NOMO-1 treated with DMSO at 0.1 percent for 48 hours (cell line): ENCODE measurements around the gene MACROH2A2.
A peak's percentile ranks its signal among the peaks of the same experiment; 100 is the strongest.
"Not testable (repeated sequence)": the region's sequence is repeated elsewhere in the genome, so short reads cannot be mapped to it uniquely, and the experiment has no call there.

ENCODE experiments used
- DNase-seq: peaks from one replicate; lab custom pipeline; 2025; ENCODE audit not compliant: unreplicated experiment; lab: John Stamatoyannopoulos, UW

Gene MACROH2A2

GRCh38 chr10:70097459-70097858 is 44.8 kb downstream of the MACROH2A2 start:
- no peak for DNase-seq

DNA sequence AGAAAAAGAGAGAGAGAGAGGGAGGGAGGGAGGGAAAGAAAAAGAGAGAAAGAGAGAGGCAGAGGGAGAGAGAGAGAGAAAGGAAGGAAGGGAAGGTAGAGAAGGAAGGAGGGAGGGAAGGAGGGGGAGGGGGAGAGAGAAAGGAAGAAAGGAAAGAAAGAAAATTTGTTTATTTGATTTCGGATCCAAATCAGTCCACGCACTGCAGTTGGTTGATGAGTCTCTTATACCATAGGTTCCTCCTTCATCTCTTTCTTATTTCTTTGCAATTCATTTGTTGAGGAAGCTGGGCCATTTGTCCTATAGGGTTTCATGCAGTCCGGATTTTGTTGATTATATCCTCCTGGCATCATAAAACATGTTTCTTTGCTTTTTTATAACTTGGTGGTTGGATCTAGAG is 45.6 kb downstream of the MACROH2A2 start:
- DNase-seq = no peak

DNA sequence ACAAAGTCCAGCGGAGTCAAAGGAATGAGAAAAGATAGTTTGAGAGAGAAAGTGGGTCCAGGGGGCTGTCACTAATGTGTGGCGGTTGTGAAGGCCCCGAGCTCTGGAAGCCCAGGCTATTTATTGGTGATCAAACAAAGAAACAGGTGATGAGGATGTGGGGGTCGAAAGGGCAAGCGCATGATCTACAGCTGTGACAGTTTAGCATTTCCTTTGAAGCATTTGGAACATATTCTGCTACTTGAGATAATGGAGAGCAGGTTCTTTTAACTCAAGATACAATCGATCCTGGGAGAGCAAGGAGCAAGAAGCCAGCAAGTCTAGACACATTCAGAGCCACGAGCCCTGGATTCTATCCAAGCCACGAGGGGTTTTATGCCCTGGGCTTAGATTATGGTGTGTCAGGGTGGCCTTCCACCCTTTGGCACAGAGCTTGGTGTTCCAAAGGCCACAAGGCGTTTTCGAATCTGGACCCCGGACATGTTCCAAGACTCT is 48.5 kb downstream of the MACROH2A2 start:
- DNase-seq = not testable (repeated sequence)

- DNase-seq = no peak
Measured at GRCh38 chr10:70101668-70102067, 49.0 kb downstream of the MACROH2A2 start.

DNA sequence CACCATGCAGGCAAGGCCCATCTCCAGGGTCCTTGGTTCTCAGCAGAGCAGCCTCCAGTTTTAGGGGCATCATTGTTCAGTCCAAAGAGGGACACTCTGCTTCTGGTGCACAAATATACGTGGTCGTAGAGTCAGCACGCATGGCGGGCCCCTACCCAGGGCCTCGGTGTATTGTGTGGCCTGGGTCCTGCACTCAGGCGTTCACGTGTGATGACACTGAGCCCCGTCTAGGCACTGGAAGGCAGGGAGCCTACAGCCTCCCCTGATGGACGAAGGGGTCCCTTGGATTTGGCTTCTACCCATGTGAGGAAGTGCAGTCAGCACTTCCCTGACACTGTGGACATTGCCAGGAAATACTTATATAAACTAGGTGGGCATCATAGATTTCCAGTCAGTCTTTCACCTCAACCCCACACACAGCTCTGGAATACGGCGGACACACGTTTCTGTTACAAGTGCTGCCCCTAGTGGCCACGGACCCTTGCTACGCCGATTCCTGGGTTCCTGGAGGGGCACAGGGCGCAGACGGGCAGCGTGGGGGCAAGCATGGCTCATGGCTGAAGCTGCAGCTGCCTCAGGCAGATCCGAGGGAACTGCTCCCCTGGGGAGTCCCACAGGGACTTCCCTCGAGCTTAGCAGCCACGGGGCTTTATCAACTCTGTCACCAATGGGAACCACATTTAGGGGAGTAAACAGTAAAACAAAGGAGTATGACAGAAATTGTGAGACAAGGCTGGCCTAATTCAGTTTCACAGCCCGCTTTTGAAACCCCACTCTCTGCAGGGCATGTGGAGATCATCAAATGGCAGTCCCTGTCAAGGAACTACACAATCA is 54.5 kb downstream of the MACROH2A2 start:
- no peak for DNase-seq

- no peak for DNase-seq
Measured at GRCh38 chr10:70109064-70109729, 56.6 kb downstream of the MACROH2A2 start.

DNA sequence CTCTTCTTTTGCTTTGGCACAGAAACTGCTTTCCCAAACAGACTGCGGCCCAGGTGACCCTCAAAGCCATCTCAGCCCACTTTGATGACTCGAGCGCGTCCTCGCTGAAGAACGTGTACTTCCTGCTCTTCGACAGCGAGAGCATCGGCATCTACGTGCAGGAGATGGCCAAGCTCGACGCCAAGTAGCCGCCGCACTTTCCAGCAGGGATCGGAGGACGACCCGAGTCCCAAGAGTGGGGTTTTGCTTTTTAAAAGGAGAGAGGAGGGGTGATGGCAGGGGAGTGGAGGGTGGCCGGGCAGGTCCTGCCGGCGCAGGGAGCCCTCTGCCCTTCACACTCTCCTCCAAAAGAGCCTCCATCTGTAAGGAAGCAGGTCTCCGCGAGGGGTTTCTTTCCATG is 58.9 kb downstream of the MACROH2A2 start:
- no peak for DNase-seq

GRCh38 chr10:70112071-70112470 is 59.4 kb downstream of the MACROH2A2 start:
- no peak for DNase-seq

DNA sequence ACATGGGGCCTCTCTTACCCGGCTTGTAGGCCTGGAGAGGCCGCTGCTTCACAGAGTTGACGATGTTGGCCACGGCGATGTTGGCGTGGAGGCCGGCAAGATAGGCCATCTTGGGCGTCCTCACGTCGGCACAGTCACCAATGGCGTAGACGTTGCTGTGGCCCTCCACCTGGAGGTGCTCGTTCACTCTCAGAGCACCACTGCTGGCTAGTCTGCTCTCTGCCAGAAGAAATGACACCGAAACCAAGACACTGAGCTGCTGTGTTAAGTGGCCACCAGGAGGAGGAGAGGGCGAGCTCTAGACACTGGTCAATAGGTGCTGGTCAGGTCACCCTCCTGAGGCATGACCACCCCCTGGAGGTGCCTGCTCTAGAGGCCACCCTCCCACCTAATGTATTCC is 62.3 kb downstream of the MACROH2A2 start:
- DNase-seq = no peak

GRCh38 chr10:70115948-70116682 is 63.5 kb downstream of the MACROH2A2 start:
- DNase-seq = peak; percentile 23

DNA sequence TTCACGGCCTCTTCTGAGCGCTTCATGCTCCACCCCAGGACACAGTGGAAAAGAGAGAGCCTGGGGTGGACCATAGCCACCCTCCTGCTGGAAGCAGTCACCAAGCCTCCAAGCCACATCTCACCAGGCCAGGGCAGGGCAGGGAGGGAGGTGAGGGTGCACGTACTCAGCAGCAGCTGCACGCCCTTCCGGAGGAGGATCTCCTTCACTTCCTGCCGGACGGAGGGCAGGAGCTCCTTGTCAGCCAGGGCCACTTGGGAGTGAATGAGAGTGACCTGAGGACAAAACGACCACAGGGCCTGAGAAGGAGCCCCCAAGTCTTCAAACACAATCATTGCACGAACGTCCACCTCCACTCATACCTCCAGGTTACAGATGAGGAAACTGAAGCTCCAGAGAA is 65.0 kb downstream of the MACROH2A2 start:
- no peak for DNase-seq

GRCh38 chr10:70118196-70118595 is 65.5 kb downstream of the MACROH2A2 start:
- no peak for DNase-seq

- no peak for DNase-seq
Measured at GRCh38 chr10:70119197-70119596, 66.6 kb downstream of the MACROH2A2 start.

- no peak for DNase-seq
Measured at GRCh38 chr10:70119623-70120022, 67.0 kb downstream of the MACROH2A2 start.

DNA sequence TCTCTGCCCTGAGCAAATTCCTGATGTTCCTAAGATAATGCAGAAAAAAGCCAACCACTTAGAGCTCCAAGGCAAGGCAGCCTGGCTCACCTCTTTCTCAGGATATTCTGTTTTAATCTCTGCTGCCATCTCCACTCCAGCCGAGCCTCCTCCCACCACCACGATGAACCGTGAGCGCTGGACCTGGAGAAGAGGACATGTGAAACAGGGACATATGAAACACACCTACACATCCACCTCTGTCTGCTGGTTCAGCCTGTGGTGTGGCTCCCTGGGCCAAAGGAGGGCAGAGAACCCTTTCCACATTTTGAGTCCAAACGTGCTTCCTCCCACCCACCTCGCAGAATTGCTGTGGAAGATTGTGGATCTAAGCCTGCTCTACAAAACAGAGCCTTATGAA is 67.8 kb downstream of the MACROH2A2 start:
- DNase-seq = no peak

DNA sequence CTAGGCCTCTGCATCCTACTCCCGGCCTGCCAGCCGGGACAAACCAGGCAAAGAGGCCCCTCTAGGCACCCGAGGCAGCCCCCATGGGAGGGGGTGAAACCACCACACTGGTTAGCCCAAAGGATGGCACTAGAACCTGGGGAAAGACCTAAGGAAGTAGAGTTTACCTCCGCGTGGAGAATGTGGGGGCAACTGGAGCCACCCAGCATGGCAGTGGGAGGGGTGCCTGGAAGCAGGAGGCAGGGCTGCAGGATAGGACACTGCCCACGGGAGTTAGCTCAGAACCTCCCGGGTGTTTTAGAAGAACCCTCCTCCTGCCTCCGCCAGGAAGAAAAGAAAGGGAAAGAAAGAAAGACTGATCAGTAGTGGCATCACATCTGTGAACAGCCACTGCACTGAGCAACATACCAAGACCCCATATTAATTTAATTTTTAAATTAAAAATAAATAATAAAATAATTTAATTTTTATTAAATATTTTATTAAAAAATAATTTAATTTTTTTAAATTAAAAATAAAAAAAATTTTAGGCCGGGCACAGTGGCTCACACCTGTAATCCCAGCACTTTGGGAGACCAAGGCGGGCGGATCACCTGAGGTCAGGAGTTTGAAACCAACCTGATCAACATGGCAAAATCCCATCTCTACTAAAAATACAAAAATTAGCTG is 68.8 kb downstream of the MACROH2A2 start:
- DNase-seq = no peak

GRCh38 chr10:70122742-70123141 is 70.1 kb downstream of the MACROH2A2 start:
- DNase-seq = peak; percentile 3

DNA sequence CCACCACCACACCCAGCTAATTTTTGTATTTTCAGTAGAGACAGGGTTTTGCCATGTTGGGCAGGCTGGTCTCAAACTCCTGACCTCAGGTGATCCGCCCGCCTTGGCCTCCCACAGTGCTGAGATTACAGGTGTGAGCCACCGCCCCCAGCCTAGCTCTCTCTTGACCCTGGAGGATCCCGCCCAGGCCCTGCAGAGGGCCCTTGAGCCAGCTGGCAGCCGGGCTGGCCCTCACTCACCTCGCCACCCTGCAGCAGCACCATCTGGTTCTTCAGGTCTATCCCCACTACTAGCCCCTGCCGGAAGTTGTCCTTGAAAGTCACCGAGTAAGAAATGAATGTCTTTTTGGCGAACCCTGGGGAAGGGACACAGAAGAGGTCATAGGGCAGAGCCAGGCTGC is 70.5 kb downstream of the MACROH2A2 start:
- DNase-seq = not testable (repeated sequence)

- DNase-seq = no peak
Measured at GRCh38 chr10:70123817-70124216, 71.2 kb downstream of the MACROH2A2 start.

DNA sequence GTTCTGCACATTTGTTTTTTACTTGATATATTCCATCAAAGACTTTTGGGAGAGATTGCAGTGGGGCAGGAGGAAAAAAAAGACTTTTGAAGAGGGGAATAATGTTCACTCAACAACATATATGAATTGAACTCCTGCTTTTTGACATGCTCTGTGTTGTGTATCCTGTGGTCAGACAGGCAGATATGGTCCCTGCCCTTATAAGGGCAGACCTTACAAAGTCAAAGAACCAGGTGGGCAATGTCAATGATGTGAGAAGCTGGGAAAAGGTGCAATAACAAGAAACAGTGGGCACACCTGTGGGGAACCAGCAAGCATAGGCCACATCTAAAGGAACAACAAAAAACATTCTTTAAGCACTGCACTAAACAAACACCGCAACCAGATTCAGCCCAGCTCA is 71.8 kb downstream of the MACROH2A2 start:
- DNase-seq = no peak

DNA sequence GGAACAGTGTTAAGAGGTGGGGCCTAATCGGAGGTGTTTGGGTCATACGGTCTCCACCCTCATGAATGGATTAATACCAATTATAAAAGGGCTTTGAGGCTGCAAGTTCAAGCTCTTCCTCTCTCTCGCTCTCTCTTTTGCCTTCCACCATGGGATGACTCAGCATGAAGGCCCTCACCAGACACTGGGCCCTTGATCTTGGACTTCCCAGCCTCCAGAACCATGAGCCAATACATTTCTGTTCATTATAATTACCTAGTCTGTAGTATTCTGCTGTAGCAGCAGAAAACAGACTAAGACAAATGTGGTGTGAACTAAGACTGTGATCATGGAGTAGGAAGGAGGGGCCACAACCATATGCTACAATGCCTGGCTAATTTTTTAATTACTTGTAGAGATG is 72.3 kb downstream of the MACROH2A2 start:
- DNase-seq = no peak
